SKM-1 (cell line): ENCODE results near the gene ERBIN.
"Not testable (repeated sequence)": the region's sequence is repeated elsewhere in the genome, so short reads cannot be mapped to it uniquely, and the experiment has no call there.

Source experiments
- DNase-seq: peaks from one replicate; lab custom pipeline; 2025; ENCODE audit not compliant: unreplicated experiment; lab: John Stamatoyannopoulos, UW

ERBIN gene

GRCh38 chr5:66002415-66002814 lies 76.0 kb downstream of the ERBIN start:
- no peak for DNase-seq

- DNase-seq, result no peak
Measured at GRCh38 chr5:66004216-66004615, 77.8 kb downstream of the ERBIN start.

GRCh38 chr5:66009277-66009676 lies 82.9 kb downstream of the ERBIN start:
- DNase-seq, result no peak

GRCh38 chr5:66010476-66010875 lies 84.1 kb downstream of the ERBIN start:
- DNase-seq, result no peak

- no peak for DNase-seq
Measured at GRCh38 chr5:66012271-66012670, 85.9 kb downstream of the ERBIN start.

GRCh38 chr5:66013397-66013796 lies 87.0 kb downstream of the ERBIN start:
- no peak for DNase-seq

- DNase-seq, result no peak
Measured at GRCh38 chr5:66013906-66014305, 87.5 kb downstream of the ERBIN start.

- no peak for DNase-seq
Measured at GRCh38 chr5:66015196-66015960, 89.0 kb downstream of the ERBIN start.

- DNase-seq, result no peak
Measured at GRCh38 chr5:66021585-66021984, 95.2 kb downstream of the ERBIN start.

GRCh38 chr5:66039296-66039695 lies 112.9 kb downstream of the ERBIN start:
- no peak for DNase-seq

GRCh38 chr5:66039701-66040100 lies 113.3 kb downstream of the ERBIN start:
- no peak for DNase-seq

- DNase-seq, result no peak
Measured at GRCh38 chr5:66041627-66042026, 115.3 kb downstream of the ERBIN start.

GRCh38 chr5:66057239-66057638 lies 130.9 kb downstream of the ERBIN start:
- DNase-seq, result no peak

- DNase-seq, result not testable (repeated sequence)
Measured at GRCh38 chr5:66061320-66061719, 134.9 kb downstream of the ERBIN start.

GRCh38 chr5:66063061-66063460 lies 136.7 kb downstream of the ERBIN start:
- DNase-seq, result not testable (repeated sequence)

- DNase-seq, result no peak
Measured at GRCh38 chr5:66066826-66067225, 140.5 kb downstream of the ERBIN start.

- DNase-seq, result no peak
Measured at GRCh38 chr5:66072031-66072430, 145.7 kb downstream of the ERBIN start.

- no peak for DNase-seq
Measured at GRCh38 chr5:66074901-66075300, 148.5 kb downstream of the ERBIN start.

GRCh38 chr5:66080664-66081063 lies 154.3 kb downstream of the ERBIN start:
- DNase-seq, result no peak

GRCh38 chr5:66089384-66089783 lies 163.0 kb downstream of the ERBIN start:
- no peak for DNase-seq

- DNase-seq, result no peak
Measured at GRCh38 chr5:66100851-66101250, 174.5 kb downstream of the ERBIN start.

- DNase-seq, result no peak
Measured at GRCh38 chr5:66113160-66113559, 186.8 kb downstream of the ERBIN start.

- DNase-seq, result no peak
Measured at GRCh38 chr5:66118304-66118703, 191.9 kb downstream of the ERBIN start.
